GM19240 (cell line): ENCODE measurements around the gene KDM4B.
A peak's percentile ranks its signal among the peaks of the same experiment; 100 is the strongest.

Experiments
- DNase-seq: peaks from one replicate; pipeline ENCODE4 v3.0.0; 2011; ENCODE audit warnings: low spot score; ENCODE audit not compliant: insufficient read length

The KDM4B gene

GRCh38 chr19:4984438-4984990, 15.6 kb downstream of the KDM4B start:
- DNase-seq: no peak

- no peak for DNase-seq
Observed at GRCh38 chr19:4985551-4985991, 16.7 kb downstream of the KDM4B start.

- no peak for DNase-seq
Observed at GRCh38 chr19:4986056-4986455, 17.1 kb downstream of the KDM4B start.

GRCh38 chr19:4986471-4986891, 17.6 kb downstream of the KDM4B start:
- no peak for DNase-seq

- no peak for DNase-seq
Observed at GRCh38 chr19:4987256-4987655, 18.3 kb downstream of the KDM4B start.

- no peak for DNase-seq
Observed at GRCh38 chr19:4987692-4988370, 18.9 kb downstream of the KDM4B start.

GRCh38 chr19:4988770-4989251, 19.9 kb downstream of the KDM4B start:
- DNase-seq: no peak

- no peak for DNase-seq
Observed at GRCh38 chr19:4990306-4990705, 21.4 kb downstream of the KDM4B start.

- DNase-seq: no peak
Observed at GRCh38 chr19:4991538-4991937, 22.6 kb downstream of the KDM4B start.

GRCh38 chr19:4991996-4992698, 23.2 kb downstream of the KDM4B start:
- DNase-seq: no peak

- DNase-seq: no peak
Observed at GRCh38 chr19:4993683-4994082, 24.8 kb downstream of the KDM4B start.

- DNase-seq: no peak
Observed at GRCh38 chr19:4996701-4997100, 27.8 kb downstream of the KDM4B start.

- no peak for DNase-seq
Observed at GRCh38 chr19:4997297-4997696, 28.4 kb downstream of the KDM4B start.

- DNase-seq: no peak
Observed at GRCh38 chr19:5000120-5000611, 31.3 kb downstream of the KDM4B start.

GRCh38 chr19:5001615-5002014, 32.7 kb downstream of the KDM4B start:
- DNase-seq: peak; percentile 60

GRCh38 chr19:5002143-5002542, 33.2 kb downstream of the KDM4B start:
- no peak for DNase-seq

- no peak for DNase-seq
Observed at GRCh38 chr19:5003781-5004180, 34.9 kb downstream of the KDM4B start.

- DNase-seq: no peak
Observed at GRCh38 chr19:5005096-5005495, 36.2 kb downstream of the KDM4B start.

GRCh38 chr19:5006201-5006600, 37.3 kb downstream of the KDM4B start:
- DNase-seq: no peak

- no peak for DNase-seq
Observed at GRCh38 chr19:5006821-5007220, 37.9 kb downstream of the KDM4B start.

GRCh38 chr19:5011476-5012238, 42.7 kb downstream of the KDM4B start:
- DNase-seq: no peak
